GM19467 (cell line): ENCODE results near the gene SAFB.

Experiments used
- ATAC-seq: cut with Tn5 transposase; IDR thresholded peaks from one replicate; pipeline ENCODE4 v1.9.1; 2021; ENCODE audit warnings: mild to moderate bottlenecking, moderate library complexity; ENCODE audit not compliant: unreplicated experiment

The SAFB gene

DNA sequence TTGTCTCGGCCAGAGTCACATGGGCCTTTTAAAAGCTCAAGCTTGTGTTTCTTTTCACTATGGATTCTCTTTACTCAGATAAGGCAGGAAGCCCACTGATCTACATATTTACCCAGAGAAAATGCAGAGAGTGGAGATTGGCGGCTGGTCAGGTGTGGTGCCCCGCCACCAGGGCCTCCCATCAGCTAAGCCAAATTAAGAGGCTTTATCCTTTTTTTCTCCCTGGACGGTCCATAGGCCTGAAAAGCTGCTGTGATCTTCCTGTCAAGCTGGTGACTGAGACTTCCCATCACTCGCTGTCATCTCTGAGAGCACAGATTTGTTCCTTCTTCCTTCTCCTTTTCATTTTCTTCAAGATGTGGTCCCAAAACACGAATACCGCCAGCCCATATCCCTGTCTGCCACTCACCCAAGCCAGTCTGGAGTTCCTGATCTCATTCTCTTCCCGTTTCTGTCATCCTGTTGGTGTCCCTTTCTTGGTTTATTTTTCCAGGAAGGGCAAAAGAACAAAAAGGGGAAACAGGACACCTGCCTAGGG lies 1.9 kb downstream of the SAFB start:
- no peak for ATAC-seq

DNA sequence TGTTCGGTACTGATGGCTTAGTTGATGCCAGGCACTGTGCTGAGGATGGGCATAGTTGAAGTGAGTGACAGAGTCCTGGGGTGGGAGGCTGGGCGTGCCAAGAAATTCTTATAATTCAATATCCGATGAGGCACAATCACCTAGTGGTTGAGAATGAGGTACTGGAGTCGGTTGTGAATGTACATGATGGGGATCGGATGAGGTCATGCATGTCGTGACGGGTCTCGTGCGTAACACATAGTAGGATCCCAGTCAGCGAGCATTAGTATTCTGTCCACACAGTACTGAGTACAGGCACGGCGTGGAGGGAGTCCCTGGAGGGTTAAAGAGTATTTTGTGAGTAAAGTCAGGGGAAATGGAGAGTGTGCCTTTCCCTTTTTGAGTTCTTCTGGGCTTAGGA lies 2.8 kb downstream of the SAFB start:
- no peak for ATAC-seq

DNA sequence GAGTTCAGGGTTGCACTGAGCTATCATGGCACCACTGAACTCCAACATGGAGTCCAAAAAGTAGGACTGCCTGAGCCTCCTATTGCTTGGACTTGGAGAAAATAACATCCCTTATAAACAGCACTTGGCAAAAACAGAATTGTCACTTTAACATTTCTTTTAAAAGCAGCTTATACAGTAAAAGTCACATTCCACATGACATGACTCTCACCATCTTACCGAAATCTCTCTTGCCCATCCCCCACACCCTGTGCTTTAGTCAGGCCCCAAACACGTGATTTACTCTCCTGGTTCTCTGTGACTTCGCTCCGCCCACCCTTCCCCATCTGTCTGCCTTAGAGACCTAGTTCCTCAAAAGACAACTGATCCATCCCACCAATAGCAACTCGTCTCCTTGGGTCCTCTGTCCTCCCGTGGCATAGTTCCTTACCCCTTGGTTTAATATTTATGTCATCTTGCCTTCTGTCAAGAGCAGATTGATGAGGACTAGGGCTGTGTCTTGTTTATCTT lies 4.6 kb downstream of the SAFB start:
- ATAC-seq: no peak

GRCh38 chr19:5628461-5628860 lies 5.6 kb downstream of the SAFB start:
- ATAC-seq: no peak

DNA sequence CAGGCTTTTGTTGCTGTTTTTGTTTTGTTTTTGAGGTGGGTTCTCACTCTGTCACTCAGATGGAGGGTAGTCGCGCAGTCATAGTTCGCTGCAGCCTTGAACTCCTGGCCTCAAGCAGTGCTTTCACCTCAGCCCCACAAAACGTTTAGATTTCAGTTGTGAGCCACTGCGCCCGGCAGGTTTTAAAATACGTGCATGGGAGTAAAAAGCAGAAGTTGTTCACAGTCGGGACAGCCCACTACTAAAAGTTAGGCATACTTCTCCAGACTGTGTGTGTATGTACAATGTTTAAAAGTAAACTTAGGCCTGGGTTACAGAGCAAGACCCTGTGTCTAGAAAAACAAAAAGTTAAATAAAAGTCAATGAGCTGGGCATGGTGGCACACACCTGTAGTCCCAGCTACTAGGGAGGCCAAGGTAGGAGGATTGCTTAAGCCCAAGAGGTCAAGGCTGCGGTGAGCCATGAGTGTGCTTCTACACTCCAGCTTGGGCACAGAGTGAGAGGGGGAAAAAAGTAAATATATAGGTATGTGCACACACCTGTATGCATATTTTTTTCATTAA lies 6.1 kb downstream of the SAFB start:
- no peak for ATAC-seq

- ATAC-seq: no peak
These were observed 8.8 kb downstream of the SAFB start for GRCh38 chr19:5631567-5632240.

- no peak for ATAC-seq
These were observed 9.3 kb downstream of the SAFB start for GRCh38 chr19:5632241-5632612.

DNA sequence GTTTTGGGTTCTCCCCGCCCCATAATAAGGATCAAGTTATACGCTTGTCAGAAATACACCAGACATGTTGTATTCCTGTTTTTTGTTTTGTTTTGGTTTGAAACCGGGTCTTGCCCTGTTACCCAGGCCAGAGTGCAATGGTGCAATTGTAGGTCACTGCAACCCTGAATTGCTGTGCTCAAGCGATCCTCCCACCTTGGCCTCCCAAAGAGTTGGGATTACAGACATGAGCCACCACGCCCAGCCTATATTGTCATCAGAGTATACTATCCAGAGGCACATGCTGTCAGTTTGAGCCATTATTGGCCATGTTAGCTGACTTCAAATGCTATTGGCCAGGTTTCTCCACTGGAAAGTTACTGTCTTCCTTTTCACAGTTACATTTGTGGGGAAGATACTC lies 9.8 kb downstream of the SAFB start:
- ATAC-seq: no peak

GRCh38 chr19:5635427-5635826 lies 12.5 kb downstream of the SAFB start:
- no peak for ATAC-seq

DNA sequence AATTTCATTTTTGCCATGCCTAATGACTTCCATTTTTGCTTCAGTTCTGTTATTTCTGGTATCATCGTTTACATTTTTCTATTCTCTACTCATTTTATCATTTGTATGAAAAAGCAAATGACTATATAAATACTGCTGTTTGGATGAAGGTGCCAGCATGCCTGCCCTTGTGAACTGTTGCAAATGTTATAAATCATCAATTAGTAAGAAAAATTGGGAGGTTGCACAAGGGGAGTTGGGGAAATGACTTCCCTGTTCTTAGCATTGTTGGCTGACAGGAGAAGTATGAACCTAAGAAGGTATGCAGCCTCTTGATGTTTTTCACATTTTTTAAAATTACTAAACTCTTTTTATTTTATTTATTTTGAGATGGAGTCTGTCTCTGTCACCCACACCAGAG lies 15.1 kb downstream of the SAFB start:
- ATAC-seq: no peak

GRCh38 chr19:5641171-5641570 lies 18.3 kb downstream of the SAFB start:
- ATAC-seq: no peak

DNA sequence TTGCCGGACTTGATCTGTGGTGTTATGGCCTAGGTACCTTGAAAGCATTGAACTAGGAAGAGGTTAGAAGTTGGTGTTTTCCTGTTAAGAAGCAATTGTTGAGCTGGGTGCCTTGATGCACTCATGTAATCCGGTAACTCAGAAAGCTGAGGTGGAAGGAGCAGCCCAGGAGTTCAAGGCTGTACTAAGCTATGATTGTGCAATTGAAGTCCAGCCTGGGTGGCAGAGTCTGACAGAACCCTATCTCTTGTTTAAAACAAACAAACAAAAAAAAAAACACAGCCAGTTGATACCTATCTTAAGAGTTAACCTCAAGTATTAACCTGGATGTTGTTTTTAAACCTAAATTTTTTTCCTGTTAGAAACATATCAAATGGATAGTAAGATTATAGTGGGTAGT lies 19.3 kb downstream of the SAFB start:
- ATAC-seq: no peak

- ATAC-seq: no peak
These were observed 20.2 kb downstream of the SAFB start for GRCh38 chr19:5643060-5643459.

DNA sequence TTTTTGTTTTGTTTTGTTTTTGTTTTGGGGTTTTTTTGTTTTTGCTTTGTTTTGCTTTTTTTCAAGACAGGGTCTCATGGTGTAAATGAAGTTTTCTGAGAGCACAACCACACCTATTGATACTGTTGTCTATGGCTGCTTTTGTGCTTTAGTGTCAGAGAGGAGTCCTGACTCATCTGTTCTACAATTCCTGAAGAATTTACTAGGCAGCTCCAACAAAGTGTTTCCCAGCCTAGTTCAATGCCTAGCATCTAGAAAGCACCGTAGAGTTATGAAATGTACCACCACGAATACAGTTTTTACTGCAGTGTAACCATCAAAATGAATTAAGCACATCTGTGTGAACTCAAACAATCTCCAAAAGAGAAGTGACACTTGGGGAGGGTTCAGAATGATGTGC lies 21.2 kb downstream of the SAFB start:
- no peak for ATAC-seq

DNA sequence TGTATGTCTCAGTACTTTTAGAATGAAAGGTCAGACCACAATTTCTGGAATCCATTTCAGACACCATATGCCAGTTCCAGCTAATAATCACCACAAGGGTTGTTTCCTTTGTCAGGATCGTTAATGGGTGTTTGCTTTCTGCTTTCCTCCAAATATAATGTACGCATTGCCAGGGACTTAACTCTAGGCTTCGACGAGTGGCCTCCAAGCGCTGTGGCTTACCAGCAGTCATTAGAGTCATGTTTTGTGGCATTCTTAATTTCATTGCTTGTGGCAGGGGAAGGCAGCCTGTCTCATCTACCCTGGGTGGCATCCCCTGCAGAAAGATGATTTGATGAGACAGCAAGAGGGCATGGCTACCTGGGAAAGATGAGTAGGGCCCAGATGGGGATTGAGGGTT lies 22.5 kb downstream of the SAFB start:
- no peak for ATAC-seq

- no peak for ATAC-seq
These were observed 23.8 kb downstream of the SAFB start for GRCh38 chr19:5646703-5647102.

GRCh38 chr19:5648464-5648863 lies 25.6 kb downstream of the SAFB start:
- ATAC-seq: no peak

GRCh38 chr19:5651361-5651760 lies 28.5 kb downstream of the SAFB start:
- ATAC-seq: no peak

GRCh38 chr19:5652261-5652660 lies 29.4 kb downstream of the SAFB start:
- ATAC-seq: no peak

DNA sequence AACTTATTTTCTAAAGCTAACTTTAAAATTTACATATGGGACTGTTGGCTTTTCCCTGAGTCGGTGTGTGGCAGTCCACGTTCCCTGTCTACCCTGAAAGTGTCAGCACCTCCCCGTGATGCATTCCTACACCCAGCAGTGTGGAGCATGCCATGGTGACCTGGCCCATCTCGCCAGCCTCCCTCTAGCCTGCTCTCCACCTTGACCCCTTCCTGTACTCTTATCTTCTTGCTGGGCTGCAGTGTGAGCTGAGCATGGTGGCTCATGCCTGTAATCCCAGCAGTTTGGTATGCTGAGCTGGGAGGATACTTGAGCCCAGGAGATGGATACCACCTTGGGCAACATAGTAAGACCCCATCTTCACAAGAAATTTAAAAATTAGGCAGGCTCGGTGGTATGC lies 32.0 kb downstream of the SAFB start:
- ATAC-seq: no peak

- no peak for ATAC-seq
These were observed 32.5 kb downstream of the SAFB start for GRCh38 chr19:5655412-5655811.

DNA sequence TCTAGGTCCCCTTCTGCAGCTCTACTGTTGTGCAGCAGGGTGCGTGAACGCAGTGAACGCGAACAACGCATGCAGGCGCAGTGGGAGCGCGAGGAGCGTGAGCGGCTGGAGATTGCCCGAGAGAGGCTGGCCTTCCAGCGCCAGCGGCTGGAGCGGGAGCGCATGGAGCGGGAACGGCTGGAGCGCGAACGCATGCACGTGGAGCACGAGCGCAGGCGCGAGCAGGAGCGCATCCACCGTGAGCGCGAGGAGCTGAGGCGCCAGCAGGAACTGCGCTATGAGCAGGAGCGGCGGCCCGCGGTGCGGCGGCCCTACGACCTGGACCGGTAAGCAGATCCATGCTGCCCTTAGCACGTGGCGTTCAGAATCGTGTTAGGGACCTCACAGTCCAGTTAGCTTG lies 38.6 kb downstream of the SAFB start:
- no peak for ATAC-seq

GRCh38 chr19:5663904-5664303 lies 41.0 kb downstream of the SAFB start:
- no peak for ATAC-seq
